H1 (cell line): ENCODE measurements around the gene TOMM7. TPM values are rescaled to one million over a fixed set of nuclear protein-coding genes. Genes with fewer than 3 reads are reported as not detected.
"Not testable (repeated sequence)": the region's sequence is repeated elsewhere in the genome, so short reads cannot be mapped to it uniquely, and the experiment has no call there.

Experiments used
- CTCF ChIA-PET: fragments of 300-600 bp; sonication (Branson Sonifier 250); formaldehyde crosslinking; loops from one replicate; lab custom pipeline; 2021; ENCODE audit not compliant: partially characterized antibody; lab: Charles Lee
- POLR2A ChIA-PET: fragments of 300-600 bp; sonication (Branson Sonifier 250); formaldehyde crosslinking; loops from one replicate; lab custom pipeline; 2021; ENCODE audit warnings: inconsistent platforms; ENCODE audit not compliant: partially characterized antibody; lab: Charles Lee
- DNase-seq, 2 experiments: peaks; one replicate each; pipeline versions ENCODE4 v3.0.0 to v3.0.0-alpha.2; 2010 to 2022; ENCODE audit warnings: low spot score in 2 of 2, low read depth in 1 of 2, mixed read lengths in 1 of 2
- FAIRE-seq: peaks from 2 replicates; lab custom pipeline; 2011; peaks lifted over from hg19 to GRCh38; lab: Jason Lieb, UNC
- H2AFZ ChIP-seq: 2 replicates; pipeline ENCODE4 v1.8.1; 2012; ENCODE audit warnings: low read length, inconsistent platforms
- H2AK5ac ChIP-seq: 2 replicates; pipeline ENCODE4 v1.6.1; 2013; ENCODE audit warnings: low read depth, low read length
- H2BK120ac ChIP-seq: replicated peaks from 2 replicates; pipeline ENCODE3; 2013; ENCODE audit warnings: low read depth, low read length, inconsistent platforms
- H2BK12ac ChIP-seq: 2 replicates; pipeline ENCODE4 v1.6.1; 2013; ENCODE audit warnings: low read depth, low read length
- H2BK15ac ChIP-seq: 2 replicates; pipeline ENCODE4 v1.6.1; 2013; ENCODE audit warnings: low read length
- H2BK20ac ChIP-seq: 2 replicates; pipeline ENCODE4 v1.6.1; 2013; ENCODE audit warnings: low read length
- H2BK5ac ChIP-seq: 2 replicates; pipeline ENCODE4 v1.6.1; 2013; ENCODE audit warnings: low read depth, low read length
- H3K14ac ChIP-seq: 2 replicates; pipeline ENCODE4 v1.6.1; 2013; ENCODE audit warnings: inconsistent platforms; ENCODE audit not compliant: insufficient read length
- H3K18ac ChIP-seq: 2 replicates; pipeline ENCODE4 v1.6.1; 2013; ENCODE audit warnings: low read length; ENCODE audit errors: extremely low read depth
- H3K23ac ChIP-seq: 2 replicates; pipeline ENCODE4 v1.6.1; 2013; ENCODE audit warnings: inconsistent platforms; ENCODE audit not compliant: insufficient read length
- H3K23me2 ChIP-seq: 2 replicates; pipeline ENCODE4 v1.6.1; 2013; ENCODE audit warnings: low read depth, low read length
- H3K27ac ChIP-seq: 2 replicates; pipeline ENCODE4 v1.6.1; 2011; ENCODE audit warnings: low read depth, low read length, inconsistent platforms
- H3K27me3 ChIP-seq, 4 experiments: replicated peaks in 1 of 4; 1 replicate in 1 of 4; 2 replicates in 3 of 4; pipeline versions ENCODE4 v1.6.1 to v1.8.1; 2011 to 2013; ENCODE audit warnings: low read length in 3 of 4, mild to moderate bottlenecking in 3 of 4, inconsistent platforms in 2 of 4, mixed read lengths in 2 of 4, moderate library complexity in 1 of 4; ENCODE audit not compliant: control insufficient read depth in 3 of 4, insufficient read depth in 3 of 4; ENCODE audit errors: extremely low read depth in 1 of 4
- H3K36me3 ChIP-seq, 4 experiments: 2 replicates each; pipeline versions ENCODE4 v1.6.1 to v1.8.1; 2011 to 2013; ENCODE audit warnings: mild to moderate bottlenecking in 4 of 4, low read length in 3 of 4, moderate library complexity in 2 of 4, control low read depth in 1 of 4, inconsistent platforms in 1 of 4; ENCODE audit not compliant: insufficient read depth in 4 of 4, control insufficient read depth in 2 of 4
- H3K4ac ChIP-seq: replicated peaks from 2 replicates; pipeline ENCODE3; 2013; ENCODE audit warnings: low read length, low read depth, mixed read lengths, inconsistent platforms; ENCODE audit not compliant: insufficient read length
- H3K4me1 ChIP-seq, 4 experiments: replicated peaks in 1 of 4; 1 replicate in 1 of 4; 2 replicates in 3 of 4; pipeline versions ENCODE4 v1.6.1 to v1.8.1; 2011 to 2013; ENCODE audit warnings: low read length in 3 of 4, inconsistent platforms in 2 of 4, mixed read lengths in 1 of 4; ENCODE audit not compliant: insufficient read depth in 4 of 4, control insufficient read depth in 3 of 4
- H3K4me2 ChIP-seq, 2 experiments: 2 replicates each; pipeline versions ENCODE4 v1.6.1 to v1.8.1; 2011 to 2013; ENCODE audit warnings: low read depth in 2 of 2, low read length in 2 of 2, control low read depth in 1 of 2, inconsistent platforms in 1 of 2, mild to moderate bottlenecking in 1 of 2; ENCODE audit not compliant: insufficient read depth in 1 of 2
- H3K4me3 ChIP-seq, 4 experiments: fragments of 200-600, 300-600 bp in 1 of 4; sonication (generic), shearing (Covaris generic), sonication (Bioruptor Twin) in 1 of 4; 2 replicates each; pipeline versions ENCODE4 v1.5.1 to v1.8.1; 2011 to 2016; ENCODE audit warnings: low read length in 4 of 4, low read depth in 3 of 4, control low read depth in 2 of 4, inconsistent platforms in 2 of 4, mild to moderate bottlenecking in 2 of 4, mixed read lengths in 1 of 4, moderate library complexity in 1 of 4; ENCODE audit not compliant: insufficient read depth in 2 of 4; ENCODE audit errors: extremely low read depth in 1 of 4
- H3K56ac ChIP-seq: replicated peaks from 2 replicates; pipeline ENCODE3; 2013; ENCODE audit warnings: low read depth, mild to moderate bottlenecking, mixed read lengths, low read length, inconsistent platforms; ENCODE audit not compliant: insufficient read length
- H3K79me1 ChIP-seq: 2 replicates; pipeline ENCODE4 v1.6.1; 2013; ENCODE audit warnings: low read depth, low read length, control low read depth
- H3K79me2 ChIP-seq, 2 experiments: 2 replicates each; pipeline versions ENCODE4 v1.6.1 to v1.8.1; 2012 to 2013; ENCODE audit warnings: low read length in 2 of 2, mild to moderate bottlenecking in 2 of 2, inconsistent platforms in 1 of 2; ENCODE audit not compliant: insufficient read depth in 2 of 2, control insufficient read depth in 1 of 2
- H3K9ac ChIP-seq, 4 experiments: replicated peaks in 1 of 4; 1 replicate in 1 of 4; 2 replicates in 3 of 4; pipeline versions ENCODE4 v1.6.1 to v1.8.1; 2011 to 2013; ENCODE audit warnings: low read depth in 3 of 4, low read length in 3 of 4, control low read depth in 2 of 4, mild to moderate bottlenecking in 2 of 4, moderate library complexity in 2 of 4, inconsistent platforms in 1 of 4; ENCODE audit errors: extremely low read depth in 1 of 4
- H3K9me3 ChIP-seq, 2 experiments: 2 replicates each; pipeline versions ENCODE4 v1.6.1 to v1.8.1; 2012 to 2013; ENCODE audit warnings: mild to moderate bottlenecking in 2 of 2, moderate library complexity in 2 of 2, control low read depth in 1 of 2, inconsistent platforms in 1 of 2, low read depth in 1 of 2, low read length in 1 of 2, mixed read lengths in 1 of 2; ENCODE audit not compliant: insufficient read depth in 2 of 2
- H4K20me1 ChIP-seq, 2 experiments: replicated peaks in 1 of 2; 2 replicates each; pipeline versions ENCODE3 to v1.8.1; 2011 to 2013; ENCODE audit warnings: inconsistent platforms in 2 of 2, low read length in 2 of 2, mild to moderate bottlenecking in 1 of 2; ENCODE audit not compliant: insufficient read depth in 2 of 2, control insufficient read depth in 1 of 2
- H4K5ac ChIP-seq: 2 replicates; pipeline ENCODE4 v1.6.1; 2013; ENCODE audit warnings: low read length, low read depth, mixed read lengths, inconsistent platforms; ENCODE audit not compliant: insufficient read length
- H4K8ac ChIP-seq: 2 replicates; pipeline ENCODE4 v1.8.0; 2013; ENCODE audit warnings: mild to moderate bottlenecking, moderate library complexity, low read length, inconsistent platforms; ENCODE audit not compliant: insufficient read depth; ENCODE audit errors: extremely low read depth
- H4K91ac ChIP-seq: replicated peaks from 2 replicates; pipeline ENCODE3; 2013; ENCODE audit warnings: low read length, mixed read lengths, inconsistent platforms; ENCODE audit not compliant: insufficient read length
- WGBS, 2 experiments: shearing (Covaris generic) in 1 of 2; methylation state at CpG; one replicate each; pipeline versions ENCODE4 v1.1.6 to v1.1.7; 2013 to 2015; ENCODE audit warnings: low lambda C conversion rate in 2 of 2, mixed read lengths in 2 of 2, inconsistent platforms in 1 of 2, low coverage in 1 of 2, missing lambda C conversion rate in 1 of 2; ENCODE audit not compliant: insufficient replicate concordance in 2 of 2, insufficient coverage in 1 of 2, insufficient read length in 1 of 2; ENCODE audit errors: extremely low coverage in 1 of 2, missing lambda C conversion rate in 1 of 2; 5-methylcytosine and 5-hydroxymethylcytosine counted together
- polyA plus RNA-seq, 7 experiments: library from polyadenylated mRNA; depleted of rRNA in 3 of 7; stranded (reverse) in 5 of 7; unstranded in 2 of 7; fragments of >200 nt in 5 of 7; fragments of 200-250 nt in 2 of 7; gene quantifications; 1 replicate in 5 of 7; 2 replicates in 1 of 7; 4 replicates in 1 of 7; pipeline versions ENCODE4 v1.2.1 to v1.2.3, GENCODE V29; 2011 to 2013; ENCODE audit warnings: missing spikeins in 2 of 7, mixed read lengths in 2 of 7
- total RNA-seq: library from RNA; stranded (reverse); fragmentation: NEBNext Ultra II Directional; extraction: Animal tissue kit (Norgen Biotek cat#: 25700); gene quantifications from 2 replicates; pipeline ENCODE4 v1.2.1, GENCODE V29; 2021

Gene TOMM7
- total and polyA plus RNA-seq, 2 of the 8 experiments (the other 6 are each of a cell fraction or from before 2014, with no cell fraction given), result 389 to 508 TPM

DNA sequence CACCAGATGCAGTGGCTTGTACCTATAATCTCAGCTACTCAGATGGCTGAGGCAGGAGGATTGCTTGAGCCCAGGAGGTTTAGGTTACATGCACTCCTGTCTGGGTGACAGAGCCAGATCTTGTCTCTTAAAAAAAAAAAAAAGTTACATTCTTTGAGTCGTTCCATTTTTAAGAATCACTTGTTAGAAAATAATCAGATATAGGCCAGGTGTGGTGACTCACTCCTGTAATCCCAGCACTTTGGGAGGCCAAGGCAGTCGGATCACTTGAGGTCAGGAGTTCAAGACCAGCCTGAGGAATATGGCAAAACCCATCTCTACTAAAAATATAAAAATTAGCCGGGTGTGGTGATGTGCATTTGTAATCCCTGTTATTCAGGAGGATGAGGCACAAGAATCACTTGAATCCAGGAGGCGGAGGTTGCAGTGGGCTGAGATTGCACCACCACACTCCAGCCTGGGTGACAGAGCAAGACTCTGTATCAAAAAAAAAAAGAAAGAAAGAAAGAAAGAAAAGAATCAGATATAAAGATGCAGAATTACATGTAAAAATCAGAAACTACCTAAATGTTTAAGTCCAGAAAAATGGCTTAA, 42.8 kb downstream of the TOMM7 start:
- not testable (repeated sequence) for H4K8ac ChIP-seq
- 70% methylated on average over 4 of the region's 4 CpGs; no CpG with 5 or more reads in 1 of the 2 experiments for WGBS, 2 experiments

More for the DNA sequence above, 42.8 kb downstream of the TOMM7 start:
- H3K4ac ChIP-seq, H2AK5ac ChIP-seq, H3K36me3 ChIP-seq, H2BK15ac ChIP-seq, H3K23me2 ChIP-seq, POLR2A ChIA-PET, H4K5ac ChIP-seq, H3K27me3 ChIP-seq, H3K14ac ChIP-seq, H2BK120ac ChIP-seq, H3K27ac ChIP-seq, H4K91ac ChIP-seq, H2BK12ac ChIP-seq, H3K18ac ChIP-seq, H3K9ac ChIP-seq, H2AFZ ChIP-seq, H3K4me3 ChIP-seq, H3K9me3 ChIP-seq, H3K56ac ChIP-seq, H3K79me1 ChIP-seq, H2BK20ac ChIP-seq, FAIRE-seq, H3K79me2 ChIP-seq, DNase-seq, H3K23ac ChIP-seq, H2BK5ac ChIP-seq, H3K4me1 ChIP-seq, H4K20me1 ChIP-seq, H3K4me2 ChIP-seq: not testable (repeated sequence)
- CTCF ChIA-PET, result interaction anchor here (1.4 to 1.9 kb wide), 2 partner anchors 51 to 193 kb away, joined by 5 to 10 read pairs; no protein-coding TSS in a partner anchor
